Stimulated activated naive CD8-positive, alpha-beta T cell treated with anti-CD3 and anti-CD28 coated beads, Interleukin-15, amount 100 ng/mL, for 72 hours (primary cell): Measurements from ENCODE around the gene STON1.

Experiments
- ATAC-seq: fragments of 150-1000 bp; cut with Tn5 transposase; 2 replicates; pipeline ENCODE4 v1.10.0; 2021; ENCODE audit warnings: mild to moderate bottlenecking, moderate library complexity
- DNase-seq, 2 donors: peaks; one replicate each; pipeline ENCODE4 v3.0.0; 2021 to 2022
- H3K27ac Mint-ChIP-seq, 2 donors: one replicate each; pipeline ENCODE4 v1.8.0; 2022; ENCODE audit warnings: mild to moderate bottlenecking in 2 of 2, mixed read lengths in 2 of 2, moderate library complexity in 2 of 2
- H3K27me3 Mint-ChIP-seq: one replicate; pipeline ENCODE4 v1.8.0; 2022; ENCODE audit warnings: mixed read lengths
- H3K4me1 Mint-ChIP-seq: one replicate; pipeline ENCODE4 v1.8.0; 2022; ENCODE audit warnings: mild to moderate bottlenecking, mixed read lengths
- H3K4me3 Mint-ChIP-seq, 2 donors: one replicate each; pipeline ENCODE4 v1.8.0; 2022; ENCODE audit warnings: mild to moderate bottlenecking in 2 of 2, mixed read lengths in 2 of 2, moderate library complexity in 1 of 2
- H3K9me3 Mint-ChIP-seq, 2 donors: one replicate each; pipeline ENCODE4 v1.8.0; 2022; ENCODE audit warnings: mixed read lengths in 2 of 2

STON1 gene

GRCh38 chr2:48530033-48530811, at the start of gene STON1:
Gene STON1 (plus strand): TSS chr2:48530154. CDS start chr2:48580634, 50,480 bp downstream.
- DNase-seq (peak; percentile 21 to 22), ATAC-seq (peak; percentile 82)
- Mint-ChIP-seq H3K27me3 (peaks cover 27% of the 10 kb centered on the region), H3K27ac (peak within 1 kb of the TSS; percentile 91 to 96), H3K4me1 (peaks cover 25% of the 10 kb centered on the region), H3K9me3 (no peaks in the 10 kb centered on the region), H3K4me3 (peak within 1 kb of the TSS; percentile 88 to 99)

GRCh38 chr2:48480526-48480925, 49.4 kb upstream of the STON1 start:
- H3K4me1 Mint-ChIP-seq: no peaks in the 10 kb centered on the region
- peak overlapping the region in 1 of 2 donors; percentile 33 for H3K27ac Mint-ChIP-seq
- DNase-seq: no peak
- H3K9me3 Mint-ChIP-seq: no peaks in the 10 kb centered on the region
- ATAC-seq: no peak
- H3K4me3 Mint-ChIP-seq: no peak overlapping the region
- H3K27me3 Mint-ChIP-seq: no peaks in the 10 kb centered on the region

GRCh38 chr2:48482313-48482712, 47.6 kb upstream of the STON1 start:
- DNase-seq: no peak
- no peaks in the 10 kb centered on the region for H3K9me3 Mint-ChIP-seq

GRCh38 chr2:48482769-48483168, 47.2 kb upstream of the STON1 start:
- ATAC-seq (no peak), DNase-seq (no peak)
- Mint-ChIP-seq H3K4me1 (no peaks in the 10 kb centered on the region), H3K27me3 (no peaks in the 10 kb centered on the region), H3K27ac (no peak overlapping the region), H3K9me3 (no peaks in the 10 kb centered on the region), H3K4me3 (no peak overlapping the region)

More at GRCh38 chr2:48482313-48482712, 47.6 kb upstream of the STON1 start:
- Mint-ChIP-seq H3K4me1 (no peaks in the 10 kb centered on the region), H3K27me3 (no peaks in the 10 kb centered on the region), H3K27ac (no peak overlapping the region), H3K4me3 (no peak overlapping the region)
- no peak for ATAC-seq

GRCh38 chr2:48483506-48483905, 46.4 kb upstream of the STON1 start:
- Mint-ChIP-seq H3K4me1 (no peaks in the 10 kb centered on the region), H3K4me3 (no peak overlapping the region), H3K27me3 (no peaks in the 10 kb centered on the region), H3K27ac (no peak overlapping the region), H3K9me3 (no peaks in the 10 kb centered on the region)
- no peak for DNase-seq
- ATAC-seq: no peak

- Mint-ChIP-seq H3K4me3 (no peak overlapping the region), H3K4me1 (no peaks in the 10 kb centered on the region), H3K9me3 (no peaks in the 10 kb centered on the region), H3K27ac (no peak overlapping the region), H3K27me3 (no peaks in the 10 kb centered on the region)
- ATAC-seq (no peak), DNase-seq (no peak)
These were observed 46.0 kb upstream of the STON1 start for GRCh38 chr2:48483916-48484315.

GRCh38 chr2:48488545-48488944, 41.4 kb upstream of the STON1 start:
- Mint-ChIP-seq H3K4me3 (no peak overlapping the region), H3K9me3 (no peaks in the 10 kb centered on the region), H3K27ac (peak overlapping the region in 1 of 2 donors; percentile 19), H3K27me3 (no peaks in the 10 kb centered on the region), H3K4me1 (no peaks in the 10 kb centered on the region)
- no peak for DNase-seq
- ATAC-seq: no peak

- no peaks in the 10 kb centered on the region for H3K4me1 Mint-ChIP-seq
- no peak overlapping the region for H3K4me3 Mint-ChIP-seq
- DNase-seq (no peak), ATAC-seq (no peak)
- H3K9me3 Mint-ChIP-seq: no peaks in the 10 kb centered on the region
- H3K27ac Mint-ChIP-seq: no peak overlapping the region
- H3K27me3 Mint-ChIP-seq: no peaks in the 10 kb centered on the region
These were observed 33.1 kb upstream of the STON1 start for GRCh38 chr2:48496849-48497248.

GRCh38 chr2:48504647-48505327, 25.2 kb upstream of the STON1 start:
- Mint-ChIP-seq H3K27me3 (no peaks in the 10 kb centered on the region), H3K27ac (no peak overlapping the region), H3K9me3 (no peaks in the 10 kb centered on the region), H3K4me1 (peaks cover 12% of the 10 kb centered on the region), H3K4me3 (no peak overlapping the region)
- DNase-seq: no peak
- no peak for ATAC-seq

GRCh38 chr2:48507111-48507510, 22.8 kb upstream of the STON1 start:
- peaks cover 12% of the 10 kb centered on the region for H3K4me1 Mint-ChIP-seq

GRCh38 chr2:48508461-48509124, 21.4 kb upstream of the STON1 start:
- no peak for DNase-seq
- Mint-ChIP-seq H3K4me3 (no peak overlapping the region), H3K9me3 (no peaks in the 10 kb centered on the region), H3K4me1 (peaks cover 12% of the 10 kb centered on the region), H3K27ac (peak overlapping the region in 1 of 2 donors; percentile 25), H3K27me3 (no peaks in the 10 kb centered on the region)
- no peak for ATAC-seq

More at GRCh38 chr2:48507111-48507510, 22.8 kb upstream of the STON1 start:
- H3K27ac Mint-ChIP-seq: no peak overlapping the region
- H3K4me3 Mint-ChIP-seq: no peak overlapping the region
- H3K9me3 Mint-ChIP-seq: no peaks in the 10 kb centered on the region
- H3K27me3 Mint-ChIP-seq: no peaks in the 10 kb centered on the region
- no peak for DNase-seq
- ATAC-seq: no peak

GRCh38 chr2:48510329-48510728, 19.6 kb upstream of the STON1 start:
- Mint-ChIP-seq H3K4me1 (peaks cover 12% of the 10 kb centered on the region), H3K27me3 (no peaks in the 10 kb centered on the region), H3K9me3 (no peaks in the 10 kb centered on the region), H3K27ac (peak overlapping the region in 1 of 2 donors; percentile 68), H3K4me3 (no peak overlapping the region)
- DNase-seq (no peak), ATAC-seq (no peak)

GRCh38 chr2:48511849-48512470, 18.0 kb upstream of the STON1 start:
- Mint-ChIP-seq H3K4me3 (no peak overlapping the region), H3K9me3 (no peaks in the 10 kb centered on the region)
- no peak for ATAC-seq

GRCh38 chr2:48512571-48512970, 17.4 kb upstream of the STON1 start:
- ATAC-seq: no peak
- Mint-ChIP-seq H3K27ac (no peak overlapping the region), H3K4me1 (peaks cover 12% of the 10 kb centered on the region)

More at GRCh38 chr2:48511849-48512470, 18.0 kb upstream of the STON1 start:
- Mint-ChIP-seq H3K27me3 (no peaks in the 10 kb centered on the region), H3K27ac (no peak overlapping the region), H3K4me1 (peaks cover 12% of the 10 kb centered on the region)
- no peak for DNase-seq

GRCh38 chr2:48514348-48515003, 15.5 kb upstream of the STON1 start:
- Mint-ChIP-seq H3K27ac (no peak overlapping the region), H3K4me3 (no peak overlapping the region), H3K4me1 (no peaks in the 10 kb centered on the region), H3K27me3 (no peaks in the 10 kb centered on the region), H3K9me3 (no peaks in the 10 kb centered on the region)
- ATAC-seq (no peak), DNase-seq (no peak)

More at GRCh38 chr2:48512571-48512970, 17.4 kb upstream of the STON1 start:
- Mint-ChIP-seq H3K27me3 (no peaks in the 10 kb centered on the region), H3K9me3 (no peaks in the 10 kb centered on the region), H3K4me3 (no peak overlapping the region)
- no peak for DNase-seq
